Naive thymus-derived CD4-positive, alpha-beta T cell (primary cell): ENCODE measurements around the gene ATP2B2. TPM values are rescaled to one million over a fixed set of nuclear protein-coding genes. Genes with fewer than 3 reads are reported as not detected.

Experiments used
- ATAC-seq: fragments of 150-1000 bp; cut with Tn5 transposase; 2 replicates; pipeline ENCODE4 v1.10.0; 2021; ENCODE audit warnings: mild to moderate bottlenecking, moderate library complexity
- CTCF ChIA-PET: fragments of 350-600 bp; sonication (Branson Sonifier 250); formaldehyde crosslinking; loops from one replicate; lab custom pipeline; 2021; ENCODE audit warnings: antibody characterized with exemption; lab: Charles Lee
- POLR2A ChIA-PET: fragments of 350-600 bp; sonication (Branson Sonifier 250); formaldehyde crosslinking; loops from one replicate; lab custom pipeline; 2021; ENCODE audit warnings: antibody characterized with exemption, inconsistent platforms; lab: Charles Lee
- DNase-seq, 9 donors: peaks; one replicate each; pipeline versions ENCODE4 v3.0.0 to v3.0.0-alpha.2; 2020 to 2022; ENCODE audit warnings: mixed read lengths in 1 of 9
- H3K27ac ChIP-seq: one replicate; pipeline ENCODE4 v1.7.0; 2013; ENCODE audit warnings: mild to moderate bottlenecking, low read depth, low read length, moderate library complexity
- H3K27me3 ChIP-seq, 2 donors: one replicate each; pipeline ENCODE4 v1.7.0; 2013; ENCODE audit warnings: low read length in 2 of 2, mild to moderate bottlenecking in 2 of 2, moderate library complexity in 2 of 2; ENCODE audit not compliant: control insufficient read depth in 2 of 2, insufficient read depth in 2 of 2
- H3K36me3 ChIP-seq, 3 experiments: 1 replicate in 2 of 3; 2 replicates in 1 of 3; pipeline ENCODE4 v1.7.0; 2013; ENCODE audit warnings: low read length in 3 of 3, mild to moderate bottlenecking in 3 of 3, moderate library complexity in 1 of 3; ENCODE audit not compliant: insufficient read depth in 3 of 3, control insufficient read depth in 2 of 3
- H3K4me1 ChIP-seq, 2 donors: one replicate each; pipeline ENCODE4 v1.7.0; 2013; ENCODE audit warnings: low read length in 2 of 2, mild to moderate bottlenecking in 2 of 2, moderate library complexity in 1 of 2; ENCODE audit not compliant: control insufficient read depth in 2 of 2, insufficient read depth in 2 of 2
- H3K4me3 ChIP-seq: 2 replicates; pipeline ENCODE4 v1.7.0; 2013; ENCODE audit warnings: mild to moderate bottlenecking, low read length
- H3K9me3 ChIP-seq, 3 experiments: 1 replicate in 2 of 3; 2 replicates in 1 of 3; pipeline ENCODE4 v1.7.0; 2013; ENCODE audit warnings: low read length in 3 of 3; ENCODE audit not compliant: control insufficient read depth in 2 of 3
- H3K27ac Mint-ChIP-seq, 9 donors: one replicate each; pipeline ENCODE4 v1.8.0; 2020 to 2022; ENCODE audit warnings: mixed read lengths in 9 of 9, mild to moderate bottlenecking in 8 of 9, moderate library complexity in 5 of 9, inconsistent platforms in 2 of 9
- H3K27me3 Mint-ChIP-seq, 5 donors: one replicate each; pipeline ENCODE4 v1.8.0; 2021 to 2022; ENCODE audit warnings: mixed read lengths in 5 of 5, mild to moderate bottlenecking in 1 of 5
- H3K36me3 Mint-ChIP-seq, 5 donors: one replicate each; pipeline ENCODE4 v1.8.0; 2020 to 2022; ENCODE audit warnings: mixed read lengths in 5 of 5, mild to moderate bottlenecking in 3 of 5, inconsistent platforms in 1 of 5
- H3K4me1 Mint-ChIP-seq, 7 donors: one replicate each; pipeline ENCODE4 v1.8.0; 2020 to 2022; ENCODE audit warnings: mixed read lengths in 7 of 7, mild to moderate bottlenecking in 3 of 7, inconsistent platforms in 1 of 7
- H3K4me3 Mint-ChIP-seq, 10 donors: one replicate each; pipeline ENCODE4 v1.8.0; 2020 to 2022; ENCODE audit warnings: mild to moderate bottlenecking in 10 of 10, mixed read lengths in 10 of 10, moderate library complexity in 6 of 10, inconsistent platforms in 2 of 10
- H3K9me3 Mint-ChIP-seq, 11 donors: one replicate each; pipeline ENCODE4 v1.8.0; 2020 to 2022; ENCODE audit warnings: mixed read lengths in 11 of 11, mild to moderate bottlenecking in 4 of 11, inconsistent platforms in 1 of 11, moderate library complexity in 1 of 11
- intact Hi-C, 2 donors: fragments of 100-400 bp; cut with micrococcal nuclease; formaldehyde crosslinking; loops; one replicate each; pipeline ENCODE4 v1.15.1; 2023
- polyA plus RNA-seq, 2 donors: library from polyadenylated mRNA; unstranded; fragments of 300-500 nt; fragmentation: Illumina TruSeq; gene quantifications; one replicate each; pipeline ENCODE4 v1.2.3, GENCODE V29; 2021
- total RNA-seq, 6 experiments: library from RNA in 5 of 6; stranded (reverse) in 5 of 6; gene quantifications; 1 replicate in 5 of 6; 2 replicates in 1 of 6; pipeline ENCODE4 v1.2.3 and lab custom pipeline; 2021 to 2026

Gene ATP2B2
- total and polyA plus RNA-seq, 7 experiments from 2014 or later: not detected

GRCh38 chr3:10393514-10393913 lies 111.9 kb downstream of the ATP2B2 start:
- Mint-ChIP-seq H3K27me3 (no peaks in the 10 kb centered on the region), H3K27ac (no peak overlapping the region), H3K4me1 (peaks cover 12 to 53% (median 38%) of the 10 kb centered on the region in 7 donors), H3K4me3 (peak overlapping the region in 2 of 10 donors; percentile 20 to 21), H3K9me3 (peaks cover 0 to 7% (median 0%) of the 10 kb centered on the region in 11 donors), H3K36me3 (no peaks in the 10 kb centered on the region)
- no peak overlapping the region for H3K4me3 ChIP-seq
- no peaks in the 10 kb centered on the region for H3K27me3 ChIP-seq
- H3K4me1 ChIP-seq: peaks cover 35 to 36% of the 10 kb centered on the region in 2 donors
- no peaks in the 10 kb centered on the region for H3K36me3 ChIP-seq
- ATAC-seq: no peak
- POLR2A ChIA-PET: interaction anchor here (0.9 kb wide), 1 partner anchor 26 kb away, joined by 3 read pairs; no protein-coding TSS in a partner anchor
- intact Hi-C loops: no loop called here
- CTCF ChIA-PET: no interaction called here
- no peak for DNase-seq
- no peaks in the 10 kb centered on the region for H3K9me3 ChIP-seq
- no peak overlapping the region for H3K27ac ChIP-seq

GRCh38 chr3:10392906-10393461 lies 112.4 kb downstream of the ATP2B2 start:
- Mint-ChIP-seq H3K27ac (peak overlapping the region in 1 of 9 donors; percentile 62), H3K36me3 (no peaks in the 10 kb centered on the region), H3K9me3 (peaks cover 0 to 10% (median 0%) of the 10 kb centered on the region in 11 donors), H3K4me1 (peaks cover 12 to 53% (median 38%) of the 10 kb centered on the region in 7 donors), H3K27me3 (no peaks in the 10 kb centered on the region), H3K4me3 (peak overlapping the region in 2 of 10 donors; percentile 20 to 21)
- no peaks in the 10 kb centered on the region for H3K36me3 ChIP-seq
- CTCF ChIA-PET: no interaction called here
- no peak for ATAC-seq
- H3K4me1 ChIP-seq: peaks cover 36 to 39% of the 10 kb centered on the region in 2 donors
- POLR2A ChIA-PET: no interaction called here
- H3K27me3 ChIP-seq: no peaks in the 10 kb centered on the region
- intact Hi-C loops: no loop called here
- no peaks in the 10 kb centered on the region for H3K9me3 ChIP-seq
- no peak overlapping the region for H3K4me3 ChIP-seq
- H3K27ac ChIP-seq: no peak overlapping the region
- no peak for DNase-seq

- Histone ChIP-seq H3K9me3 (no peaks in the 10 kb centered on the region), H3K4me3 (no peak overlapping the region), H3K36me3 (no peaks in the 10 kb centered on the region), H3K4me1 (peaks cover 36 to 45% of the 10 kb centered on the region in 2 donors), H3K27me3 (no peaks in the 10 kb centered on the region), H3K27ac (no peak overlapping the region)
- POLR2A ChIA-PET: no interaction called here
- intact Hi-C loops: no loop called here
- peak overlapping the region in 1 of 10 donors; percentile 53 for H3K4me3 Mint-ChIP-seq
- CTCF ChIA-PET: no interaction called here
- H3K36me3 Mint-ChIP-seq: no peaks in the 10 kb centered on the region
- peaks cover 0 to 17% (median 0%) of the 10 kb centered on the region in 11 donors for H3K9me3 Mint-ChIP-seq
- DNase-seq (no peak), ATAC-seq (no peak)
- no peaks in the 10 kb centered on the region for H3K27me3 Mint-ChIP-seq
- no peak overlapping the region for H3K27ac Mint-ChIP-seq
- H3K4me1 Mint-ChIP-seq: peaks cover 12 to 46% (median 34%) of the 10 kb centered on the region in 7 donors
Measured at GRCh38 chr3:10392244-10392643, 113.1 kb downstream of the ATP2B2 start.

- Histone ChIP-seq H3K4me1 (peaks cover 30 to 36% of the 10 kb centered on the region in 2 donors), H3K27ac (no peak overlapping the region), H3K9me3 (no peaks in the 10 kb centered on the region), H3K4me3 (no peak overlapping the region), H3K36me3 (no peaks in the 10 kb centered on the region), H3K27me3 (no peaks in the 10 kb centered on the region)
- Mint-ChIP-seq H3K4me1 (peaks cover 10 to 37% (median 28%) of the 10 kb centered on the region in 7 donors), H3K9me3 (peaks cover 0 to 24% (median 0%) of the 10 kb centered on the region in 11 donors), H3K4me3 (no peak overlapping the region), H3K27me3 (no peaks in the 10 kb centered on the region), H3K27ac (peak overlapping the region in 2 of 9 donors; percentile 57 to 60), H3K36me3 (no peaks in the 10 kb centered on the region)
- DNase-seq: no peak
- intact Hi-C loops: no loop called here
- ChIA-PET CTCF (interaction anchor here (1.6 kb wide), 1 partner anchor 46 kb away, joined by 3 read pairs; no protein-coding TSS in a partner anchor), POLR2A (no interaction called here)
- no peak for ATAC-seq
Measured at GRCh38 chr3:10391391-10391790, 114.0 kb downstream of the ATP2B2 start.

GRCh38 chr3:10390641-10391373 lies 114.6 kb downstream of the ATP2B2 start:
- no peaks in the 10 kb centered on the region for H3K36me3 ChIP-seq
- H3K9me3 Mint-ChIP-seq: peaks cover 0 to 24% (median 0%) of the 10 kb centered on the region in 11 donors
- H3K4me3 ChIP-seq: no peak overlapping the region
- H3K9me3 ChIP-seq: no peaks in the 10 kb centered on the region
- CTCF ChIA-PET: interaction anchor here (1.6 kb wide), 1 partner anchor 45 kb away, joined by 3 read pairs; no protein-coding TSS in a partner anchor
- no peak overlapping the region for H3K4me3 Mint-ChIP-seq
- H3K27ac ChIP-seq: no peak overlapping the region
- POLR2A ChIA-PET: no interaction called here
- H3K27ac Mint-ChIP-seq: peak overlapping the region in 3 of 9 donors; percentile 20 to 75 (median 49)
- H3K27me3 Mint-ChIP-seq: no peaks in the 10 kb centered on the region
- ATAC-seq: no peak
- DNase-seq: no peak
- no peaks in the 10 kb centered on the region for H3K27me3 ChIP-seq
- H3K36me3 Mint-ChIP-seq: no peaks in the 10 kb centered on the region
- intact Hi-C loops: no loop called here
- peaks cover 24 to 30% of the 10 kb centered on the region in 2 donors for H3K4me1 ChIP-seq
- peaks cover 8 to 31% (median 23%) of the 10 kb centered on the region in 7 donors for H3K4me1 Mint-ChIP-seq

GRCh38 chr3:10389995-10390394 lies 115.4 kb downstream of the ATP2B2 start:
- Histone ChIP-seq H3K4me3 (no peak overlapping the region), H3K27ac (no peak overlapping the region), H3K36me3 (no peaks in the 10 kb centered on the region), H3K4me1 (peaks cover 16 to 25% of the 10 kb centered on the region in 2 donors), H3K27me3 (no peaks in the 10 kb centered on the region), H3K9me3 (no peaks in the 10 kb centered on the region)
- Mint-ChIP-seq H3K9me3 (peaks cover 0 to 24% (median 0%) of the 10 kb centered on the region in 11 donors), H3K27ac (peak overlapping the region in 5 of 9 donors; percentile 14 to 81 (median 65)), H3K27me3 (peaks cover 0 to 6% (median 0%) of the 10 kb centered on the region in 5 donors), H3K4me1 (peaks cover under 1 to 23% (median 15%) of the 10 kb centered on the region in 7 donors), H3K4me3 (no peak overlapping the region), H3K36me3 (no peaks in the 10 kb centered on the region)
- DNase-seq (no peak), ATAC-seq (peak; percentile 69)
- POLR2A ChIA-PET: no interaction called here
- CTCF ChIA-PET: no interaction called here
- intact Hi-C loops: no loop called here
